Measurements from ENCODE around the gene SVIP. TPM values are rescaled to one million over a fixed set of nuclear protein-coding genes. Genes with fewer than 3 reads are reported as not detected.

SVIP gene
- total and polyA plus RNA-seq, 4 donors: 2.7 to 7.2 (median 4.8) TPM

GRCh38 chr11:22878604-22879003 is 49.0 kb upstream of the SVIP start:
- no peaks in the 10 kb centered on the region for H3K36me3 ChIP-seq (ENCODE audit: control insufficient read depth in 4 of 4, insufficient read depth in 3 of 4, low read depth in 1 of 4, low read length in 3 of 4)
- no peak for DNase-seq (ENCODE audit: low spot score)
- H3K9me3 ChIP-seq (ENCODE audit: control insufficient read depth in 4 of 4, low read length in 3 of 4): no peaks in the 10 kb centered on the region
- H3K9ac ChIP-seq (ENCODE audit: low read depth in 1 of 2, low read length in 2 of 2): no peak overlapping the region
- no peak for TF ChIP-seq EGR1 (IDR thresholded peaks at IDR 0.05; ENCODE audit: low read depth in 2 of 2)
- TF ChIP-seq FOXA1 (IDR thresholded peaks at IDR 0.05): no peak
- TF ChIP-seq SP1 (IDR thresholded peaks at IDR 0.05): no peak
- TF ChIP-seq ZBTB33 (IDR thresholded peaks at IDR 0.05): no peak
- TF ChIP-seq MAX (IDR thresholded peaks at IDR 0.05): no peak
- TF ChIP-seq CTCF (IDR thresholded peaks at IDR 0.05; ENCODE audit: low read depth, low read length, missing input control): no peak
- no peak for TF ChIP-seq FOXA2 (IDR thresholded peaks at IDR 0.05)
- no peak for TF ChIP-seq REST (IDR thresholded peaks at IDR 0.05)
- no peak for TF ChIP-seq HNF4A (conservative IDR thresholded peaks at IDR 0.05)
- no peak for TF ChIP-seq RXRA (IDR thresholded peaks at IDR 0.05)
- no peak for TF ChIP-seq GABPA (IDR thresholded peaks at IDR 0.05 in 1 of 2, conservative IDR thresholded peaks at IDR 0.05 in 1 of 2)
- H3K27ac ChIP-seq (ENCODE audit: low read depth in 1 of 2, low read length in 2 of 2): no peak overlapping the region
- H3K4me1 ChIP-seq (ENCODE audit: control insufficient read depth in 4 of 4, insufficient read depth in 4 of 4, low read length in 3 of 4): peaks cover 0 to 3% (median 1%) of the 10 kb centered on the region in 4 donors
- no peak overlapping the region for H3K4me3 ChIP-seq (ENCODE audit: low read depth in 1 of 3, low read length in 3 of 3)
- H3K27me3 ChIP-seq (ENCODE audit: control insufficient read depth in 4 of 4, insufficient read depth in 4 of 4, low read length in 3 of 4): no peaks in the 10 kb centered on the region

- no peak for DNase-seq (ENCODE audit: low spot score)
- Histone ChIP-seq H3K9ac (ENCODE audit: low read depth in 1 of 2, low read length in 2 of 2) (no peak overlapping the region), H3K4me3 (ENCODE audit: low read depth in 1 of 3, low read length in 3 of 3) (no peak overlapping the region), H3K36me3 (ENCODE audit: control insufficient read depth in 4 of 4, insufficient read depth in 3 of 4, low read depth in 1 of 4, low read length in 3 of 4) (no peaks in the 10 kb centered on the region), H3K27me3 (ENCODE audit: control insufficient read depth in 4 of 4, insufficient read depth in 4 of 4, low read length in 3 of 4) (no peaks in the 10 kb centered on the region), H3K4me1 (ENCODE audit: control insufficient read depth in 4 of 4, insufficient read depth in 4 of 4, low read length in 3 of 4) (peaks cover 0 to 3% (median 1%) of the 10 kb centered on the region in 4 donors), H3K27ac (ENCODE audit: low read depth in 1 of 2, low read length in 2 of 2) (no peak overlapping the region), H3K9me3 (ENCODE audit: control insufficient read depth in 4 of 4, low read length in 3 of 4) (no peaks in the 10 kb centered on the region)
- no peak for TF ChIP-seq EGR1 (IDR thresholded peaks at IDR 0.05; ENCODE audit: low read depth in 2 of 2)
- no peak for TF ChIP-seq HNF4G (IDR thresholded peaks at IDR 0.05)
- TF ChIP-seq MAX (IDR thresholded peaks at IDR 0.05): no peak
- no peak for TF ChIP-seq RAD21 (IDR thresholded peaks at IDR 0.05)
- TF ChIP-seq CTCF (IDR thresholded peaks at IDR 0.05; ENCODE audit: low read depth, low read length, missing input control): no peak
- TF ChIP-seq NR2F2 (IDR thresholded peaks at IDR 0.05): no peak
- TF ChIP-seq RXRA (IDR thresholded peaks at IDR 0.05): no peak
- no peak for TF ChIP-seq HNF4A (conservative IDR thresholded peaks at IDR 0.05)
Measured at GRCh38 chr11:22878039-22878438, 48.4 kb upstream of the SVIP start.
